IPS-15b (cell line): ENCODE measurements around the gene ESR1.

Experiments
- H3K27me3 ChIP-seq: one replicate; pipeline ENCODE4 v1.6.1; 2013; ENCODE audit warnings: low read length; ENCODE audit not compliant: control insufficient read depth, insufficient read depth
- H3K36me3 ChIP-seq: one replicate; pipeline ENCODE4 v1.6.1; 2013; ENCODE audit warnings: low read length; ENCODE audit not compliant: control insufficient read depth, insufficient read depth
- H3K4me1 ChIP-seq: one replicate; pipeline ENCODE4 v1.6.1; 2013; ENCODE audit warnings: mild to moderate bottlenecking, low read length; ENCODE audit not compliant: control insufficient read depth, insufficient read depth
- H3K4me3 ChIP-seq: one replicate; pipeline ENCODE4 v1.5.1; 2013; ENCODE audit warnings: low read depth, low read length
- H3K9ac ChIP-seq: one replicate; pipeline ENCODE4 v1.6.1; 2013; ENCODE audit warnings: low read depth, mild to moderate bottlenecking, low read length
- H3K9me3 ChIP-seq: one replicate; pipeline ENCODE4 v1.6.1; 2013; ENCODE audit warnings: mild to moderate bottlenecking, low read length; ENCODE audit not compliant: control insufficient read depth, insufficient read depth

The ESR1 gene

GRCh38 chr6:151901009-151901411 is 93.5 kb downstream of the ESR1 start:
- no peak overlapping the region for H3K9ac ChIP-seq
- H3K9me3 ChIP-seq, result no peaks in the 10 kb centered on the region
- H3K27me3 ChIP-seq, result no peaks in the 10 kb centered on the region
- no peak overlapping the region for H3K4me3 ChIP-seq
- H3K36me3 ChIP-seq, result no peaks in the 10 kb centered on the region
- no peaks in the 10 kb centered on the region for H3K4me1 ChIP-seq

GRCh38 chr6:151904631-151905030 is 97.1 kb downstream of the ESR1 start:
- Histone ChIP-seq H3K9ac (no peak overlapping the region), H3K9me3 (no peaks in the 10 kb centered on the region)

DNA sequence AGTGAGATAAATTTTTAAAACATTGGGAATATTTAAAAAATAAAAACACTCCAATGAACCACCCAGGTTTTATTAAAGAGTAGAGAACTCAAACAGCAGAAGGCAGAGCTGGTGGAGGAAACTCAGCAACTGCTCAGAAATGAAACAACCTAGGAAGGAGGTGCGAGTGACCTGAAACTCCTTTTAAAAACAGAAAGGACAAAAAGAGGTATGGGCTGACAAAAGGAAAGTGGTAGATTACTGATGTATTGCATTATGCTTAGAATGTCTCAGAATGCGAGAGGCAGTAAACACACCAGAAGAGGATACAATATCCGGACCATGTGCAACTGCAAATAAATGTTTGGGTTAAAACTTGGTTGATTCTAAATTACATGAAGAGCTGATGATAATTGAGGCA is 97.6 kb downstream of the ESR1 start:
- Histone ChIP-seq H3K36me3 (no peaks in the 10 kb centered on the region), H3K4me3 (no peak overlapping the region), H3K4me1 (no peaks in the 10 kb centered on the region), H3K9me3 (no peaks in the 10 kb centered on the region), H3K27me3 (no peaks in the 10 kb centered on the region), H3K9ac (no peak overlapping the region)

More at GRCh38 chr6:151904631-151905030, 97.1 kb downstream of the ESR1 start:
- no peaks in the 10 kb centered on the region for H3K36me3 ChIP-seq
- no peaks in the 10 kb centered on the region for H3K4me1 ChIP-seq
- no peaks in the 10 kb centered on the region for H3K27me3 ChIP-seq
- no peak overlapping the region for H3K4me3 ChIP-seq

DNA sequence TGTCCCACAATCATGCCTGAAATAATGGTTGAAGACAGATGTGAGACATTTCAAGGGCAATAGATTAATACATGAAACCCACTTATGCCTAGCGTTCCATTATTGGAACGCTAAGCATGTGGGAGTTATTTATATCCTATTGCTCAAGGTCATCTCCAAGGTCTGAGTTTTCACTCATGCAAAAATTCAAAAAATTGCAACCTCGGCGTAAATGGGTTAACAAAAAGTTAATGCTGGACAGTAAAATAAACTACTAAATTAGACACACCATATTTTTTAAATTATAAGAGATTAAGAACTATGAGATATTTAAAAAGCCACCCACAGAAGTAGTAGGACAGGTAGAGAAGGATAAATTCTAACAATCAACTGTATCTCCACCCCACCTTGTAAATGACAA is 98.4 kb downstream of the ESR1 start:
- Histone ChIP-seq H3K4me3 (no peak overlapping the region), H3K4me1 (no peaks in the 10 kb centered on the region), H3K9ac (no peak overlapping the region)

DNA sequence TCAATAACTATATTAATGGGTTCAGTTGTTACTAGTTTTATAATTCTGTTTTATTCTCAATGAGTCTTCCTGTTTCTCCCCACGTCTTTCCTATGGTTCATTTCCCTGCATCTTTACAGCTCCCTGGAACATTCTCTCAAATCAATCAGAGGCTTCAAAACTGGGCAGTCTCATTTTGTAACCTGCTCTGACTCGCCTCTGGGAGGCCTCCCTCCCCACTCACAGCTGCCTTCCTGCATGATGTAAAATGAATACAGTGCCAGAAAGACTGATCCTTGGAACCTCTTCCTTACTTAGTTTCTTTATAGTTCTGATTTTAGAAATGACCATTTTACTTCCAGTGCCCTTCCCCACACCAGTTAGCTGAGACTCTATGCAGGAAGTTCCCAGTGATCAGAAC is 103.9 kb downstream of the ESR1 start:
- H3K4me3 ChIP-seq, result no peak overlapping the region
- H3K36me3 ChIP-seq, result no peaks in the 10 kb centered on the region
- H3K4me1 ChIP-seq, result no peaks in the 10 kb centered on the region
- no peak overlapping the region for H3K9ac ChIP-seq
- no peaks in the 10 kb centered on the region for H3K9me3 ChIP-seq
- no peaks in the 10 kb centered on the region for H3K27me3 ChIP-seq

More for the DNA sequence above, 98.4 kb downstream of the ESR1 start:
- H3K36me3 ChIP-seq, result no peaks in the 10 kb centered on the region
- H3K9me3 ChIP-seq, result no peaks in the 10 kb centered on the region
- no peaks in the 10 kb centered on the region for H3K27me3 ChIP-seq

DNA sequence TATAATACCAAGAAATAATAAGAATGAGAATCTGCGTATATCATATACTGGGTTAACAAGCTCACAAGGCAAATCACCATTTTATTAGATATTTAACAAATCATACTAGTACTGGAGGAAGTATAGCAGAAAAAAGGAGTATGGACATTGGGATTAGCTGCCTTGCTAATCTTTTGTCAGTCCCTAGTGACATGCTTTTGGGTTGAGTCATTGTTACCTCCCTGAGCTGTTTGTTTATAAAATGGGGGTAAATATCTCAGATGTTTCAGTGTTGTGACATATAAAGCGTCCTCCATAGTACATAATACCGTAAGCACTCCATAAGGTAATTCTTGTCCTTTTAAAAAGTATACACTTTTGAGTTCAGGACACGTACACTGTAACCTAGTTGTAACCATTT is 107.0 kb downstream of the ESR1 start:
- no peak overlapping the region for H3K9ac ChIP-seq
- H3K36me3 ChIP-seq, result no peaks in the 10 kb centered on the region
- H3K9me3 ChIP-seq, result no peaks in the 10 kb centered on the region
- no peaks in the 10 kb centered on the region for H3K27me3 ChIP-seq
- H3K4me1 ChIP-seq, result no peaks in the 10 kb centered on the region
- H3K4me3 ChIP-seq, result no peak overlapping the region

DNA sequence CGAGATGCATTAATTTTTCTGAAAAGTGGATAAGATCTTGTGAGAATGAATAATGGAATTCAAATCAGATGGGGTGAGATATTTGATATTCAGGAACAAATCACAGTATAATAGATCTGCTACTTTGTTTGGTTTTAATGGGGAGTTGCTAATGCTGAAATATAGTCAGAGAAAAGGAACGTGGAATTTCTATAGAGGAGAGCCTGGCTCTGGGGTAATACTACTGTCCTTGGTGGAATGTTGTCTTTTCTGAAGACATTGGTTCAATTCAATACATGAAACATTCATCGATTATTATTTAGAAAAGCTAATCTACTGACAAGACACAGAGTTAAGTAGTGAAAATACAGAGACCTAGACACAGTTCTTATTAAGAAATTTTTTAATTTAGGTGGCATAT is 108.6 kb downstream of the ESR1 start:
- no peaks in the 10 kb centered on the region for H3K27me3 ChIP-seq
- H3K9ac ChIP-seq, result no peak overlapping the region
- no peaks in the 10 kb centered on the region for H3K4me1 ChIP-seq
- no peak overlapping the region for H3K4me3 ChIP-seq
- H3K36me3 ChIP-seq, result no peaks in the 10 kb centered on the region
- no peaks in the 10 kb centered on the region for H3K9me3 ChIP-seq

DNA sequence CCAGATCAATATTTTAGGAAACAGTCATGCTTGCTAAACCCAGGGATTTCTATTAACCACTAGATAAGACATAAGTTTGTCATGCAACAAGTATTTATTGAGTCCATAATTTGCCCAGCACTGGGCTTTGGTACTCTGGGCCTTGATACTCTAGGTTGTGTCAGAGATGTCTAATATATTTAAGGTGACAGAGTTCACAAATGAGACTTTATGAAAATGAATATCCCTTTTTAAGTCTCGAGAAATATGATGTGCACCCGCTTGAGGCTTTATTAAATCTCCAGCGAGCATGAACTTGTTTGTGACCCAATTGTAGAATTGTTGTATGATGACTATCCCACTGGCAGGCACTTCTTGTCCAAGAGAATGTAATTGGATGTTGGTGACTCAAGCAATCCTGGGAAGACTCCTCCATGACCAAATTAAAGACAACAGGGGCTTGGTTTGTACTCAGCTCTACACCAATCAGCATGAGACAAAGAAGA is 109.2 kb downstream of the ESR1 start:
- Histone ChIP-seq H3K36me3 (no peaks in the 10 kb centered on the region), H3K4me1 (no peaks in the 10 kb centered on the region), H3K9ac (no peak overlapping the region), H3K27me3 (no peaks in the 10 kb centered on the region), H3K9me3 (no peaks in the 10 kb centered on the region), H3K4me3 (no peak overlapping the region)

GRCh38 chr6:151917531-151918329 is 110.2 kb downstream of the ESR1 start:
- no peaks in the 10 kb centered on the region for H3K27me3 ChIP-seq
- H3K36me3 ChIP-seq, result no peaks in the 10 kb centered on the region
- no peak overlapping the region for H3K4me3 ChIP-seq
- no peak overlapping the region for H3K9ac ChIP-seq
- H3K4me1 ChIP-seq, result no peaks in the 10 kb centered on the region
- no peaks in the 10 kb centered on the region for H3K9me3 ChIP-seq

DNA sequence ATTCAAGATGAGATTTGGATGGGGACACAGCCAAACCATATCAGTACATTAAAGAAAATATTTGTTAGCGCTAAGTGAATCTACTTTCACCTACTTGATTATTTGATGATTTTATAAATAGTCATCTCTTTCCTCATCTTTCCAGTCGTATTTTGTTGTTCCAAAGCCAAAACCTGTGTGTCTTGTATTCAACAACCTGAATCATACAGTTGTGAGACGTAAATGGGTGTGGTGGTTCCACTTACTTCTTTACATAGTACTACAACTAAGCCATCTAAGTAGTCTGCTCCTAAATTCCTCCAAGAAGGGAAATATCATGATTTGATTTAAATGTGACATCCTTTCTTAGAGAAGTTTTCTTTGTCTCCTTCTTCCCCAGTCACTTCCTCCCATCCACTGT is 132.8 kb downstream of the ESR1 start:
- H3K36me3 ChIP-seq, result no peaks in the 10 kb centered on the region
- no peak overlapping the region for H3K4me3 ChIP-seq
- no peaks in the 10 kb centered on the region for H3K4me1 ChIP-seq
- no peak overlapping the region for H3K9ac ChIP-seq
- no peaks in the 10 kb centered on the region for H3K27me3 ChIP-seq
- H3K9me3 ChIP-seq, result no peaks in the 10 kb centered on the region

- Histone ChIP-seq H3K9ac (no peak overlapping the region), H3K4me1 (no peaks in the 10 kb centered on the region), H3K9me3 (no peaks in the 10 kb centered on the region), H3K36me3 (no peaks in the 10 kb centered on the region), H3K4me3 (no peak overlapping the region), H3K27me3 (no peaks in the 10 kb centered on the region)
Observed at GRCh38 chr6:151948002-151948743, 140.7 kb downstream of the ESR1 start.

- H3K4me1 ChIP-seq, result no peaks in the 10 kb centered on the region
- H3K27me3 ChIP-seq, result no peaks in the 10 kb centered on the region
- no peaks in the 10 kb centered on the region for H3K36me3 ChIP-seq
- no peak overlapping the region for H3K4me3 ChIP-seq
- no peaks in the 10 kb centered on the region for H3K9me3 ChIP-seq
- no peak overlapping the region for H3K9ac ChIP-seq
Observed at GRCh38 chr6:151958332-151958731, 150.8 kb downstream of the ESR1 start.
